Suprapubic skin (tissue), 4 donors: Measurements from ENCODE around the gene ARHGEF12. TPM values are rescaled to one million over a fixed set of nuclear protein-coding genes. Genes with fewer than 3 reads are reported as not detected.
A peak's percentile ranks its signal among the peaks of the same experiment; 100 is the strongest.

Experiments
- DNase-seq, 2 donors: peaks; one replicate each; pipeline ENCODE4 v3.0.0-alpha.2; 2019; ENCODE audit warnings: low spot score in 2 of 2
- H3K27ac ChIP-seq: fragments of 200-600 bp; sonication (generic); one replicate; pipeline ENCODE4 v1.5.1; 2019
- H3K27me3 ChIP-seq: fragments of 200-600 bp; sonication (generic); one replicate; pipeline ENCODE4 v1.5.1; 2019
- H3K36me3 ChIP-seq: fragments of 200-600 bp; sonication (generic); one replicate; pipeline ENCODE4 v1.5.1; 2019
- H3K4me1 ChIP-seq: fragments of 200-600 bp; sonication (generic); one replicate; pipeline ENCODE4 v1.5.1; 2019
- H3K4me3 ChIP-seq: fragments of 200-600 bp; sonication (generic); one replicate; pipeline ENCODE4 v1.5.1; 2019; ENCODE audit warnings: mild to moderate bottlenecking
- H3K9me3 ChIP-seq: fragments of 200-600 bp; sonication (generic); one replicate; pipeline ENCODE4 v1.5.1; 2019
- EP300 ChIP-seq: sonication (generic); formaldehyde crosslinking; IDR thresholded peaks from one replicate; pipeline ENCODE4 v1.6.1; 2017; ENCODE audit warnings: antibody characterized with exemption
- POLR2A ChIP-seq, 2 donors: fragments of 450-650 bp; IDR thresholded peaks; one replicate each; pipeline ENCODE4 v1.6.1; 2017; ENCODE audit warnings: antibody characterized with exemption in 2 of 2, mild to moderate bottlenecking in 2 of 2, moderate library complexity in 2 of 2
- POLR2AphosphoS5 ChIP-seq, 3 donors: sonication (generic); formaldehyde crosslinking; IDR thresholded peaks; one replicate each; pipeline ENCODE4 v1.6.1; 2017; ENCODE audit warnings: antibody characterized with exemption in 3 of 3
- WGBS: methylation state at CpG from one replicate; pipeline ENCODE4 v1.1.5; 2018; 5-methylcytosine and 5-hydroxymethylcytosine counted together
- total RNA-seq, 4 donors: library from RNA; depleted of rRNA; stranded (reverse); fragments of >200 nt; gene quantifications; one replicate each; pipeline ENCODE4 v1.1.0, GENCODE V29; 2016
- TF ChIP-seq, protein P1 (sequence below), 2 donors: fragments of 200-600 bp in 1 of 2; fragments of 450-650 bp in 1 of 2; sonication (generic) in 1 of 2; IDR thresholded peaks; one replicate each; pipeline ENCODE4 v1.5.1; 2016 to 2019; ENCODE audit warnings: antibody characterized with exemption in 2 of 2, mild to moderate bottlenecking in 1 of 2, moderate library complexity in 1 of 2

The ARHGEF12 gene
- total RNA-seq, 4 donors from 2014 or later: 107 to 222 (median 138) TPM

DNA sequence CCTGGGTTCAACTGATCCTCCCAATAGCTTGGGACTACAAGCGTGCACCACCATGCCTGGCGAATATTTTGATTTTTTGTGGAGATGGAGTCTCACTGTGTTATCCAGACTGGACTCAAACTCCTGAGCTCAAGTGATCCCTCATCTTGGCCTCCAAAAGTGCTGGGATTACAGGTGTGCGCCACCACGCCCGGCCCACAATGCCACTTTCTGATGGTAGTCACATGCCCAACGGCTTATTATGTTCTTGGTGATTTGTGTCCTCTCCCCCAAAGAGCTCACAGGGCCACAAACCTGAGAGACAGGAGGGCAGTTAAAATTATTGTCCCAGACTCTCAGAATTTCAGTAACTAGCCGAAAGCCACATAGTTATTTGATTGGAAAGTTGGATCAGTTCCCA lies 185.0 kb downstream of the ARHGEF12 start:
- TF ChIP-seq POLR2A (IDR thresholded peaks at IDR 0.05) (no peak), EP300 (no peak), POLR2AphosphoS5 (IDR thresholded peaks at IDR 0.05) (no peak)
- TF ChIP-seq, protein P1, sequence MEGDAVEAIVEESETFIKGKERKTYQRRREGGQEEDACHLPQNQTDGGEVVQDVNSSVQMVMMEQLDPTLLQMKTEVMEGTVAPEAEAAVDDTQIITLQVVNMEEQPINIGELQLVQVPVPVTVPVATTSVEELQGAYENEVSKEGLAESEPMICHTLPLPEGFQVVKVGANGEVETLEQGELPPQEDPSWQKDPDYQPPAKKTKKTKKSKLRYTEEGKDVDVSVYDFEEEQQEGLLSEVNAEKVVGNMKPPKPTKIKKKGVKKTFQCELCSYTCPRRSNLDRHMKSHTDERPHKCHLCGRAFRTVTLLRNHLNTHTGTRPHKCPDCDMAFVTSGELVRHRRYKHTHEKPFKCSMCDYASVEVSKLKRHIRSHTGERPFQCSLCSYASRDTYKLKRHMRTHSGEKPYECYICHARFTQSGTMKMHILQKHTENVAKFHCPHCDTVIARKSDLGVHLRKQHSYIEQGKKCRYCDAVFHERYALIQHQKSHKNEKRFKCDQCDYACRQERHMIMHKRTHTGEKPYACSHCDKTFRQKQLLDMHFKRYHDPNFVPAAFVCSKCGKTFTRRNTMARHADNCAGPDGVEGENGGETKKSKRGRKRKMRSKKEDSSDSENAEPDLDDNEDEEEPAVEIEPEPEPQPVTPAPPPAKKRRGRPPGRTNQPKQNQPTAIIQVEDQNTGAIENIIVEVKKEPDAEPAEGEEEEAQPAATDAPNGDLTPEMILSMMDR (IDR thresholded peaks at IDR 0.05): no peak
- DNase-seq: peak; percentile 7 to 72
- H3K4me1 ChIP-seq: no peaks in the 10 kb centered on the region
- H3K27ac ChIP-seq: no peak overlapping the region
- H3K4me3 ChIP-seq: no peak overlapping the region
- H3K27me3 ChIP-seq: peaks cover 21% of the 10 kb centered on the region
- H3K36me3 ChIP-seq: no peaks in the 10 kb centered on the region
- no peaks in the 10 kb centered on the region for H3K9me3 ChIP-seq
- WGBS: 96% methylated on average over 7 of the region's 7 CpGs

DNA sequence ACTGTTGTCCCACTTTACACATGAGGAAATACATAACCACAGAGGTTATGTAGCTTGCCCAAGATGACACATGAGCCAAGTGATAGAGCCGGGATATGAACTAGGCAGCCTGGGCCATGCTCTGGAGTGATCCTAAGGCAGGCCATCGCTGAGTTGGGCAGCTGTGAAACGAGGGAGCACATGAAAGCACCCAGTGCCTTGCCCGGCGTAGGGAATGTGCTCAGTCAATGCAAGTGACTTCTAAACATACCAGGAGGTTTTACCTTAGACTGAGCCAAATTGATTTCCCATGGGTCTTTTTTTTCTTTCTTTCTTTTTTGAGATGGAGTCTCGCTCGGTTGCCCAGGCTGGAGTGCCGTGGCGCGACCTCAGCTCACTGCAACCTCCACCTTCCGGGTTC lies 185.8 kb downstream of the ARHGEF12 start:
- Histone ChIP-seq H3K27ac (no peak overlapping the region), H3K4me3 (no peak overlapping the region), H3K9me3 (no peaks in the 10 kb centered on the region), H3K36me3 (no peaks in the 10 kb centered on the region), H3K27me3 (peaks cover 15% of the 10 kb centered on the region), H3K4me1 (peaks cover 2% of the 10 kb centered on the region)
- TF ChIP-seq, protein P1 (IDR thresholded peaks at IDR 0.05): no peak
- TF ChIP-seq EP300: no peak
- no peak for TF ChIP-seq POLR2AphosphoS5 (IDR thresholded peaks at IDR 0.05)
- no peak for TF ChIP-seq POLR2A (IDR thresholded peaks at IDR 0.05)
- WGBS: 94% methylated on average over 11 of the region's 11 CpGs
- DNase-seq: peak; percentile 46 to 53

DNA sequence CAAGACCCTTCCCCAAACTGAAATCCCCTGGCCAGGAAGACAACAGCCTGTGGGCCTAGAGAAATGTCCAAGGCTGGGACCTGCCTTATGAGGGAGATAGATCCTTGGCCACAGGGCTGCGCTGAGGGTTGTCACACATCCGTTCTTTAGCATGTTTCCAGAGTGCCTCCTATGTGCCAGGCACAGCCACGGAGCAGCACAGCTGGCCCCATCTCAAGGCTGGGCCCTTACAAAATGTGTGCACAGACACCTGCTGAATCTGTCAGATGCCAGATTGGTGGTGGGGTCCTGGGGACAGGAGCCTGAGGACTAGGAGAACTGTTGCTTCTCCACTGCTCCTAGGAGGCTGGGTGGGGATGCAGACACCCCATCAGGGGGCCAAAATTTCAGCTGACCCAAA lies 186.5 kb downstream of the ARHGEF12 start:
- H3K27me3 ChIP-seq: peaks cover 10% of the 10 kb centered on the region
- H3K4me3 ChIP-seq: no peak overlapping the region
- H3K36me3 ChIP-seq: no peaks in the 10 kb centered on the region
- TF ChIP-seq POLR2AphosphoS5 (IDR thresholded peaks at IDR 0.05): no peak
- TF ChIP-seq POLR2A (IDR thresholded peaks at IDR 0.05): no peak
- TF ChIP-seq, protein P1 (IDR thresholded peaks at IDR 0.05): no peak
- TF ChIP-seq EP300: no peak
- no peaks in the 10 kb centered on the region for H3K9me3 ChIP-seq
- no peak overlapping the region for H3K27ac ChIP-seq
- WGBS: no CpG with 5 or more reads among the region's 3 CpGs
- peaks cover 7% of the 10 kb centered on the region for H3K4me1 ChIP-seq
- DNase-seq: peak; percentile 21 to 48

DNA sequence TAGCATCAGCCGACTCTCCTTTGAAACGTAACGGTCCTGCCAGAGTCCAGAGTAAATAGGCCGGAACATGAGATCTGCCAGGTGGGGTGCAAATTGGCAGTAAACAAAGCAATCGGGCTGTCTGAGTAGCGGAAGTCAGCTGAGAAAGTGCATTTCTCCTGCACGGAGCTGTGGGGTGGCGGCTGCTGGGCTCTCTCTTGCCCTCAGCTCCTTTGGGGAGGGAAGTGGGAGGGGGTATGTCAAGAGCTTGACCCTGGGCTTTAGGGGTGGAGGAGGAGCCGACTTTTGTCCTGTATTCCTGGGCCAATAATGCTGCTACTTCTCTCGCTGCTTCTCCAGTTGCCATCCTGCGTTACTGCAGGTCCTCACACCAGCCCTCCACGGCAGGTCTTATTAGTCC lies 187.0 kb downstream of the ARHGEF12 start:
- Histone ChIP-seq H3K27me3 (peaks cover 6% of the 10 kb centered on the region), H3K9me3 (no peaks in the 10 kb centered on the region), H3K27ac (no peak overlapping the region), H3K4me3 (no peak overlapping the region), H3K4me1 (peaks cover 7% of the 10 kb centered on the region), H3K36me3 (no peaks in the 10 kb centered on the region)
- peak in 1 of 2 donors; percentile 18 for DNase-seq
- 59% methylated on average over 12 of the region's 12 CpGs for WGBS
- TF ChIP-seq, protein P1 (IDR thresholded peaks at IDR 0.05): no peak
- TF ChIP-seq POLR2A (IDR thresholded peaks at IDR 0.05) (no peak), POLR2AphosphoS5 (IDR thresholded peaks at IDR 0.05) (no peak), EP300 (no peak)

DNA sequence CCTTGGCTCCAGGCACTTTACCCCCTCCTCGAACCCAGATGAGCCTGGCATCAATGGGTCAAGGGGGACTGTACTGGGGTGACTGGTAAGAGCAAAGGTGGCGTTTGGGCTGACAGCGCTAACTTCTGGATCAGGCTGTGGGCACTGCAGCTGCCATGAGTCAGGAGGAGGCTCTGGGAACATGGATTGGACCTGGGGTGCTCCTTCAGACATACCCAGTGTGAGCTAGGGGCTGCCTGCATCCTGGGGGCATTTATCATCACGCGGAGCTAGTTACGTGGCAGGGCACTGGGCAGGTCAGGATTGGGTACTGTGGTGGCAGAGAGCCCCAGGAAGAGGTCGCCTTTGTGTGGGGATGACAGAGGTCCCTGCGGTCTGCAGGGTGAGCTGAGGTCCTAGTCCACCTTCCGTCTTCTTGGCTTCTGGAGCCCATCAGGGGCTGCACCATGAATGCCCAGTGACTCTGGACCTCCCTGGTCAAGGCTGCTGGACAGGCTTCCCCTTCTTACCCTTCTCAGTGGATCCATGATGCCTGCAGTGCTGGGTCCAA lies 188.4 kb downstream of the ARHGEF12 start:
- no peak for TF ChIP-seq POLR2AphosphoS5 (IDR thresholded peaks at IDR 0.05)
- no peak for TF ChIP-seq EP300
- TF ChIP-seq, protein P1 (IDR thresholded peaks at IDR 0.05): no peak
- TF ChIP-seq POLR2A (IDR thresholded peaks at IDR 0.05): no peak
- no peaks in the 10 kb centered on the region for H3K36me3 ChIP-seq
- H3K4me1 ChIP-seq: peaks cover 7% of the 10 kb centered on the region
- no peak overlapping the region for H3K27ac ChIP-seq
- no peak overlapping the region for H3K4me3 ChIP-seq
- DNase-seq: peak in 1 of 2 donors; percentile 36
- H3K9me3 ChIP-seq: no peaks in the 10 kb centered on the region
- H3K27me3 ChIP-seq: peaks cover 5% of the 10 kb centered on the region
- 94% methylated on average over 9 of the region's 9 CpGs for WGBS
